T-cell (primary cell): ENCODE measurements around the gene HSDL1. TPM values are rescaled to one million over a fixed set of nuclear protein-coding genes. Genes with fewer than 3 reads are reported as not detected.
"Not testable (repeated sequence)": the region's sequence is repeated elsewhere in the genome, so short reads cannot be mapped to it uniquely, and the experiment has no call there.

ENCODE experiments used
- ATAC-seq, 4 experiments: fragments of 200-7000 bp in 3 of 4; fragments of 150-1000 bp in 1 of 4; cut with Tn5 transposase; replicated peaks in 1 of 4; 1 replicate in 3 of 4; 2 replicates in 1 of 4; pipeline ENCODE4 v1.10.0; 2021; ENCODE audit warnings: moderate library complexity in 3 of 4, mild to moderate bottlenecking in 2 of 4, moderate number of reproducible peaks in 1 of 4
- CTCF ChIA-PET, 2 donors: fragments of 300-600 bp; sonication (Branson Sonifier 250); formaldehyde crosslinking; loops; one replicate each; lab custom pipeline; 2022; ENCODE audit warnings: antibody characterized with exemption in 2 of 2; lab: Charles Lee
- POLR2A ChIA-PET, 2 donors: fragments of 300-600 bp; sonication (Branson Sonifier 250); formaldehyde crosslinking; loops; one replicate each; lab custom pipeline; 2022; ENCODE audit warnings: antibody characterized with exemption in 2 of 2; lab: Charles Lee
- DNase-seq, 35 experiments: peaks; one replicate each; pipeline versions ENCODE4 v3.0.0 to v3.0.0-alpha.2; 2013 to 2023
- H3K27ac ChIP-seq: one replicate; pipeline ENCODE4 v1.5.1; 2013; ENCODE audit warnings: low read length
- H3K27me3 ChIP-seq, 2 experiments: replicated peaks in 1 of 2; 1 replicate in 1 of 2; 2 replicates in 1 of 2; pipeline versions ENCODE4 v1.6.1 to v1.7.0; 2013; ENCODE audit warnings: low read length in 1 of 2, mixed read lengths in 1 of 2; ENCODE audit not compliant: control insufficient read depth in 2 of 2, insufficient read depth in 2 of 2; ENCODE audit errors: extremely low read depth in 1 of 2
- H3K36me3 ChIP-seq, 2 donors: 1 replicate in 1 of 2; 2 replicates in 1 of 2; pipeline versions ENCODE4 v1.6.1 to v1.7.0; 2013; ENCODE audit warnings: low read length in 1 of 2; ENCODE audit not compliant: control insufficient read depth in 2 of 2, insufficient read depth in 1 of 2; ENCODE audit errors: extremely low read depth in 1 of 2
- H3K4me1 ChIP-seq, 2 experiments: 1 replicate in 1 of 2; 2 replicates in 1 of 2; pipeline versions ENCODE4 v1.6.1 to v1.7.0; 2013; ENCODE audit warnings: low read length in 2 of 2, mixed read lengths in 1 of 2; ENCODE audit not compliant: insufficient read depth in 2 of 2, control insufficient read depth in 1 of 2; ENCODE audit errors: extremely low read depth in 1 of 2
- H3K4me3 ChIP-seq, 2 donors: 1 replicate in 1 of 2; 2 replicates in 1 of 2; pipeline versions ENCODE4 v1.5.1 to v1.7.0; 2013; ENCODE audit warnings: mild to moderate bottlenecking in 2 of 2, low read length in 1 of 2, moderate library complexity in 1 of 2; ENCODE audit not compliant: control insufficient read depth in 1 of 2; ENCODE audit errors: extremely low read depth in 1 of 2
- H3K9me3 ChIP-seq: 2 replicates; pipeline ENCODE4 v1.7.0; 2013
- H3K27ac Mint-ChIP-seq, 2 donors: one replicate each; pipeline ENCODE4 v1.8.0; 2020 to 2021; ENCODE audit warnings: mild to moderate bottlenecking in 2 of 2, mixed read lengths in 2 of 2
- H3K27me3 Mint-ChIP-seq, 2 donors: one replicate each; pipeline ENCODE4 v1.8.0; 2021 to 2022; ENCODE audit warnings: mixed read lengths in 2 of 2
- H3K36me3 Mint-ChIP-seq: one replicate; pipeline ENCODE4 v1.8.0; 2021; ENCODE audit warnings: mixed read lengths
- H3K4me1 Mint-ChIP-seq, 3 donors: one replicate each; pipeline ENCODE4 v1.8.0; 2020 to 2022; ENCODE audit warnings: mixed read lengths in 3 of 3, mild to moderate bottlenecking in 1 of 3
- H3K4me3 Mint-ChIP-seq, 3 donors: one replicate each; pipeline ENCODE4 v1.8.0; 2020 to 2022; ENCODE audit warnings: mild to moderate bottlenecking in 3 of 3, mixed read lengths in 3 of 3, moderate library complexity in 3 of 3
- H3K9me3 Mint-ChIP-seq, 3 donors: one replicate each; pipeline ENCODE4 v1.8.0; 2020 to 2022; ENCODE audit warnings: mixed read lengths in 3 of 3
- WGBS: methylation state at CpG from one replicate; pipeline ENCODE4 v1.1.5; 2013; ENCODE audit warnings: missing lambda C conversion rate; ENCODE audit not compliant: insufficient coverage; 5-methylcytosine and 5-hydroxymethylcytosine counted together
- total RNA-seq, 35 experiments: library from RNA in 6 of 35; stranded (reverse) in 6 of 35; fragments of 120-200 nt in 1 of 35; gene quantifications; one replicate each; pipeline versions ENCODE4 v1.2.1 to v1.2.4 and lab custom pipeline; 2013 to 2026

Gene HSDL1
- total RNA-seq, 5 donors from 2014 or later (not counting 1 experiment from before 2014, with no cell fraction given): 11.9 to 23.5 (median 20.4) TPM

DNA sequence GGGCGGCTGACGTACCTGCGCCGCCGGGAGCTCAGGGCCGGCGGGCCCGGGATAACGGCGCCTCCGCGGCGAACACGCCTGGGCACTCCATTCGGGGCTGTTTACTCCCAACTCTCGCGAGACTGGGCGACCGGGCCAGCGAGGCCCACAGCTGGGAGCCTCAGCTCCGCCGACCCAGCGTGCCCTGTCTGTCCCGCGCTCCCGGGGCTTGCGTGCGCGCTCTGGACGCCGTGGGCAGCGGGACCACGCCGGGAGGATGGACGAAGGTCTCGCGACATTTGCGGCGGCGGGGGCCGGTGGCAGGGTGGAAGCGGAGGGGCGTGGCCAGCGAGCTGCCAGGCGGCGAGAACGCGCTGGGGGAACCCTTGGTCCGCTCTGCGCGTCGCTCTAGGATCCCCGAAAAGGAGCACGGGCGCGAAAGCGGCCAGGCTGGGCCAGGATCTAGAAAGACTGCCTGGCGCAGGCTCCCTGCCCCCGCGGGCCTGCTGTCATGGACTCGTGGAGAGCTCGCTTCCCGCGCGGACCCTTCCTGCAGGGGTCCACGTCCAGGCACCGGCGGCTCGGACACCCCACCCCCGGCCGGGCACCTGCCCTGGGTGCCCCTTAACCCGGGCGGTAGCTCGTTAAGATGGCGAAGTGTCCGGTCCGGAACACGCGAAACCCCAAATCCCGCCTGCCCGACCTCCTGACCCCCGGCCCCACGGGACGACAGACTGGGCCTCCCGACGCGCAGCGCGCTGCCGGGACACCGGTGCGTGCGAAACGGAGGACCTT is 28.1 kb downstream of the HSDL1 start, which contains the start of gene MBTPS1:
MBTPS1 (minus strand) TSS at position 223 of the 774 bp plus-strand sequence. CDS start 15,159 bp downstream, outside the sequence.
- Mint-ChIP-seq H3K9me3 (no peaks in the 10 kb centered on the region), H3K27ac (peak within 1 kb of the TSS; percentile 92), H3K27me3 (no peaks in the 10 kb centered on the region), H3K36me3 (peaks cover 2% of the 10 kb centered on the region), H3K4me1 (peaks cover 29 to 36% (median 31%) of the 10 kb centered on the region in 3 donors), H3K4me3 (peak within 1 kb of the TSS; percentile 89 to 95 (median 90))
- ChIA-PET CTCF (interaction anchor here (0.6 to 3.3 kb wide), 8 partner anchors 13 to 70 kb away, joined by 3 to 13 read pairs (median 5); partner anchors contain the start of genes DNAAF1 (in 1 of the 2), HSDL1 (in 1 of the 2) and TAF1C (in 1 of the 2)), POLR2A (interaction anchor here in 1 of 2 donors (0.6 to 1.7 kb wide), 4 partner anchors 27 to 410 kb away, joined by 3 to 7 read pairs (median 4); partner anchors contain the start of genes HSDL1 and TAF1C)
- H3K36me3 ChIP-seq: peaks cover 0 to 3% of the 10 kb centered on the region in 2 donors
- DNase-seq: peak; percentile 93 to 99 (median 96)
- WGBS: under 1% methylated on average over 94 of the region's 94 CpGs
- no peaks in the 10 kb centered on the region for H3K27me3 ChIP-seq
- H3K27ac ChIP-seq: peak within 1 kb of the TSS; percentile 76
- H3K4me3 ChIP-seq: peak within 1 kb of the TSS; percentile 79 to 89
- ATAC-seq: peak; percentile 86 to 91 (median 90)
- peaks cover 12 to 30% of the 10 kb centered on the region in 2 experiments for H3K4me1 ChIP-seq
- no peaks in the 10 kb centered on the region for H3K9me3 ChIP-seq

DNA sequence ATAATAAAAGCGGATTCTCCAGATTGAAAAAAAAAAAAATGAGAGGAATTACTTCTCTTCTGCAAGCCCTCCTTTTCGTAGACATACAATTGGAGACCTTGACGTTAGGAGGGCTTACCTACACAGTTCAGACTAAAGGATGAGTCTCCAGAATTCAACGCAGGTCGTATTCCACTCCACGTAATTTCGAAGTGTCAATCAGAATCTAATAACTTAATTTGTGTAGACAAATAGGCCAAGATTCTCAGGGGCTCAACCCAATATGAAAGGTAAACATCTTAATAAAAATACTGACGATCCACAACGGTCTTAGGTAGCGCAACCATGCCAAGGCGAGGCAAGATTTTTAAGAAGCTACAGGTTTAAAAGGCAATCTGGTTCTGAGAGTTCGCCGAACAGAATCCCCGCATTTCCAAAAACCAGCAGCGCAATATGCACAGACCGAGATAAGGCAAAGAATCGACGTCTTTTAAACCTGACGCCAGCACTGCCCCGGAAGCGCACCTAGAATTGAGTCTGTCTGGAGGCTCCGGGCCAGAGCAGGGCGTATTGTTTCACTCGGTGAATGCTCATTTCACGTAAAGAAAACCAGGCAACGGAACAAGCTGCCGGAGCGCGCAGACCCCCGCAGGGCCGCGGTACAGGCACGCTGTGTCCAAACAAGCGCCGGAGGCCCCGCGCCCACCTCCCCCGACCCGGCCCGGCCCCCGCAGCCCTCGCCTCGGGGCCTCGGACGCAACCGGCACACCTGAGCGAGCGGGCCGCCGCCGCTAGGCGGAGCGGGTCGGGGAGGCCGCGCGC is 28.9 kb downstream of the HSDL1 start:
- peak in 32 of 35 experiments; percentile 51 to 78 (median 64) for DNase-seq
- H3K4me1 ChIP-seq: peaks cover 12 to 32% of the 10 kb centered on the region in 2 experiments
- peaks cover 0 to 3% of the 10 kb centered on the region in 2 donors for H3K36me3 ChIP-seq
- H3K9me3 ChIP-seq: no peaks in the 10 kb centered on the region
- WGBS: 1% methylated on average over 54 of the region's 57 CpGs
- peaks cover 34 to 44% (median 38%) of the 10 kb centered on the region in 3 donors for H3K4me1 Mint-ChIP-seq
- no peaks in the 10 kb centered on the region for H3K27me3 ChIP-seq
- no peaks in the 10 kb centered on the region for H3K36me3 Mint-ChIP-seq
- peak overlapping the region; percentile 76 for H3K27ac ChIP-seq
- ChIA-PET POLR2A (interaction anchor here (0.6 to 1.7 kb wide), 5 partner anchors 28 to 896 kb away, joined by 3 to 7 read pairs (median 3); partner anchors contain the start of genes HSDL1 (in 1 of the 2) and TAF1C (in 1 of the 2)), CTCF (interaction anchor here (0.6 to 3.3 kb wide), 10 partner anchors 16 to 71 kb away, joined by 3 to 13 read pairs (median 4); partner anchors contain the start of genes DNAAF1 (in 1 of the 2), HSDL1 (in 1 of the 2) and TAF1C (in 1 of the 2))
- no peaks in the 10 kb centered on the region for H3K9me3 Mint-ChIP-seq
- H3K27me3 Mint-ChIP-seq: no peaks in the 10 kb centered on the region
- peak; percentile 65 to 70 (median 67) for ATAC-seq
- H3K27ac Mint-ChIP-seq: peak overlapping the region; percentile 92
- H3K4me3 ChIP-seq: peak overlapping the region; percentile 79 to 89
- H3K4me3 Mint-ChIP-seq: peak overlapping the region; percentile 86 to 95 (median 90)

DNA sequence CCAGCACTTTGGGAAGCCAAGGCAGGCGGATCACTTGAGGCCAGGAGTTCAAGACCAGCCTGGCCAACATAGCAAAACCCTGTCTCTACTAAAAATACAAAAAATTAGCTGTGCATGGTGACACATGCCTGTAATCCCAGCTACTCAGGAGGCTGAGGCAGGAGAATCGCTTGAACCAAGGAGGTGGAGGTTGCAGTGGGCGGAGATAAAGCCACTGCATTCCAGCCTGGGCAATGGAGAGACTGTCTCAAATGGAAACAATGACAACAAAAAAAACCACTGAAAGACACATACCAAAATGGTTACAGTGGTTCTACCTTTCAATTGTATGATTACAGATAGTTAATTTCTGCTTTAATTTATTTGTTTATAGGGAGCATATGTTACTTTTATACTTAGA is 33.0 kb downstream of the HSDL1 start:
- DNase-seq, H3K4me3 Mint-ChIP-seq, H3K27ac Mint-ChIP-seq, H3K27ac ChIP-seq, H3K27me3 ChIP-seq, ATAC-seq, H3K4me3 ChIP-seq, H3K9me3 Mint-ChIP-seq, H3K27me3 Mint-ChIP-seq, H3K9me3 ChIP-seq: not testable (repeated sequence)
- H3K36me3 ChIP-seq: peaks cover 7 to 20% of the 10 kb centered on the region in 2 donors
- ChIA-PET POLR2A (interaction anchor here (0.6 kb wide), 3 partner anchors 31 to 482 kb away, joined by 3 to 10 read pairs (median 5); no protein-coding TSS in a partner anchor), CTCF (interaction anchor here in 1 of 2 donors (0.6 kb wide), 1 partner anchor 392 kb away, joined by 4 read pairs; no protein-coding TSS in a partner anchor)
- peaks cover 12 to 35% of the 10 kb centered on the region in 2 experiments for H3K4me1 ChIP-seq
- H3K4me1 Mint-ChIP-seq: peaks cover 54 to 65% (median 65%) of the 10 kb centered on the region in 3 donors
- no CpG with 5 or more reads among the region's 3 CpGs for WGBS
- H3K36me3 Mint-ChIP-seq: peaks cover 18% of the 10 kb centered on the region

DNA sequence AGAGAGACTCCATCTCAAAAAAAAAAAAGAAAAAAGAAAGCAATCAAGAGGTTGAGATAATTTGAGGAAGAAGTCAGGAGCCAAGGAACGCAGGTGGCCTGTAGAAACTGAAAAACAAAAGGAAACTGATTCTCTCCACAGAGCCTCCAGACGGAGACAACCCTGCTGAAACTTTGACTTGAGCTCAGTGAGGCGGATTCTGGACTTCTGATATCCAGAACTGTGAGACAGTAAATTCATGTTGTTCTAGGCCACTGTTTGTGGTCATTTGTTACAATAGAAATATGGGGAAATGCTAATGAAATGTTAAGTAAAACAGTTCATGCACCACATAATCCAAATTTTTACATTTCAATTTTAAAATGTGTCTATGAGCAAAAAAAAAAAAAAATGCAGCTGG is 33.5 kb downstream of the HSDL1 start:
- H3K4me1 ChIP-seq: peaks cover 12 to 39% of the 10 kb centered on the region in 2 experiments
- no peaks in the 10 kb centered on the region for H3K9me3 Mint-ChIP-seq
- no peaks in the 10 kb centered on the region for H3K27me3 ChIP-seq
- H3K36me3 Mint-ChIP-seq: peaks cover 22% of the 10 kb centered on the region
- H3K4me3 Mint-ChIP-seq: peak overlapping the region in 1 of 3 donors; percentile 15
- no peaks in the 10 kb centered on the region for H3K27me3 Mint-ChIP-seq
- POLR2A ChIA-PET: no interaction called here
- DNase-seq (no peak), ATAC-seq (no peak)
- H3K4me3 ChIP-seq: no peak overlapping the region
- H3K4me1 Mint-ChIP-seq: peaks cover 58 to 69% (median 69%) of the 10 kb centered on the region in 3 donors
- peaks cover 7 to 24% of the 10 kb centered on the region in 2 donors for H3K36me3 ChIP-seq
- H3K27ac Mint-ChIP-seq: no peak overlapping the region
- WGBS: 73% methylated on average over 2 of the region's 3 CpGs
- CTCF ChIA-PET: interaction anchor here in 1 of 2 donors (0.6 kb wide), 2 partner anchors 10 to 392 kb away, joined by 3 to 4 read pairs; no protein-coding TSS in a partner anchor
- no peak overlapping the region for H3K27ac ChIP-seq
- no peaks in the 10 kb centered on the region for H3K9me3 ChIP-seq

DNA sequence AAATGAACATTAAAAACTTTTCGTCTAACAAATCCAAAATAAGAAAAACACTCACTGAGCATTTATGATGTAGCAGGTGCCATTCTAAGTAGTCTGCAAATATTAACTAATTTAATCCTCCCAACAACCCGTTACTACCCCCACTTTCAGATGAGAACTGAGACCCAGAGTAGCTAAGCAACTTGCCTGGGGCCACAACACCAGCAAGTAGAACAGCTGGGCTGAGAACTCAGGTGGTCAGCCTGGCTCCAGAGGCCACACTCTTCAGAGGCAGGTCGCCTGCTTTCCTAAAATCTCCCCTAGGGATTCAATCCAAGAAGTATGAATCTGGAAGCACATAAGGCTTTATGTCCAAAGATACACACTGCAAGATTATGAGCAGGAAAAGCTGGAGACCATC is 34.5 kb downstream of the HSDL1 start:
- Histone ChIP-seq H3K4me1 (peaks cover 7 to 37% of the 10 kb centered on the region in 2 experiments), H3K27me3 (no peaks in the 10 kb centered on the region), H3K9me3 (no peaks in the 10 kb centered on the region), H3K4me3 (no peak overlapping the region), H3K27ac (no peak overlapping the region), H3K36me3 (peaks cover 7 to 33% of the 10 kb centered on the region in 2 donors)
- peak overlapping the region in 1 of 3 donors; percentile 15 for H3K4me3 Mint-ChIP-seq
- peaks cover 26% of the 10 kb centered on the region for H3K36me3 Mint-ChIP-seq
- ChIA-PET POLR2A (no interaction called here), CTCF (no interaction called here)
- no peak overlapping the region for H3K27ac Mint-ChIP-seq
- WGBS: 71% methylated on average over 2 of the region's 3 CpGs
- ATAC-seq (no peak), DNase-seq (no peak)
- H3K9me3 Mint-ChIP-seq: no peaks in the 10 kb centered on the region
- H3K4me1 Mint-ChIP-seq: peaks cover 61 to 74% (median 69%) of the 10 kb centered on the region in 3 donors
- H3K27me3 Mint-ChIP-seq: no peaks in the 10 kb centered on the region
